Activated gamma-delta T cell treated with anti-CD3 and anti-CD28 coated beads, Interleukin-2, amount 50 U/mL, for 16 hours (primary cell): Measurements from ENCODE around the gene PRAMEF1.
"Not testable (repeated sequence)": the region's sequence is repeated elsewhere in the genome, so short reads cannot be mapped to it uniquely, and the experiment has no call there.

Experiments used
- DNase-seq: peaks from one replicate; pipeline ENCODE4 v3.0.0-alpha.2; 2020; ENCODE audit warnings: low read depth

Gene PRAMEF1, protein sequence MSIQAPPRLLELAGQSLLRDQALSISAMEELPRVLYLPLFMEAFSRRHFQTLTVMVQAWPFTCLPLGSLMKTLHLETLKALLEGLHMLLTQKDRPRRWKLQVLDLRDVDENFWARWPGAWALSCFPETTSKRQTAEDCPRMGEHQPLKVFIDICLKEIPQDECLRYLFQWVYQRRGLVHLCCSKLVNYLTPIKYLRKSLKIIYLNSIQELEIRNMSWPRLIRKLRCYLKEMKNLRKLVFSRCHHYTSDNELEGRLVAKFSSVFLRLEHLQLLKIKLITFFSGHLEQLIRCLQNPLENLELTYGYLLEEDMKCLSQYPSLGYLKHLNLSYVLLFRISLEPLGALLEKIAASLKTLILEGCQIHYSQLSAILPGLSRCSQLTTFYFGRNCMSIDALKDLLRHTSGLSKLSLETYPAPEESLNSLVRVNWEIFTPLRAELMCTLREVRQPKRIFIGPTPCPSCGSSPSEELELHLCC

GRCh38 chr1:12791097-12791496 is at the start of gene PRAMEF1:
Gene PRAMEF1, plus strand, starts transcription at chr1:12791397. Its CDS starts 1,831 bp downstream, at chr1:12793228.
- DNase-seq: not testable (repeated sequence)

DNA sequence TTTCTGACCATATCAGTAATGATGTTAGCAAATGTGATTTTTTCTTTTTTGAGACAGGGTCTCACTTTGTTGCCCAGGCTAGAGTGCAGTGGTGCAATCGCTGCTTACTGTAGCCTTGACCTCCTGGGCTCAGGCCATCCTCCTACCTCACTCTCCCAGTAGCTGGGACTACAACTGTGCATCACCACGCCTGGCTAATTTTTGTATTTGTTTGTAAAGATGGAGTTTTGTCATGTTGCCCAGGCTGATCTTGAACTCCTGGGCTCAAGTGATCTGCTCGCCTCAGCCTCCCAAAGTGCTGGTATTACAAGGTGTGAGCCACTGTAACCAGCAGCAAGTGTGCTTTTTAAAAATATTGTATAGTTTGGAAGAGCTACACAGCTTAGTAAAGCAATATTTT is 49.3 kb upstream of the PRAMEF1 start:
- no peak for DNase-seq

- DNase-seq: no peak
These were observed 45.8 kb upstream of the PRAMEF1 start for GRCh38 chr1:12745126-12745991.

GRCh38 chr1:12745992-12746323 is 45.2 kb upstream of the PRAMEF1 start, which contains the start of gene CFAP107:
Gene CFAP107, plus strand, starts transcription at chr1:12746200. Its CDS starts 231 bp downstream, at chr1:12746431.
- no peak for DNase-seq

GRCh38 chr1:12748778-12749355 is 42.3 kb upstream of the PRAMEF1 start:
- no peak for DNase-seq

- DNase-seq: no peak
These were observed 36.5 kb upstream of the PRAMEF1 start for GRCh38 chr1:12754738-12755137.

- DNase-seq: no peak
These were observed 34.9 kb upstream of the PRAMEF1 start for GRCh38 chr1:12756273-12756672.

- no peak for DNase-seq
These were observed 34.3 kb upstream of the PRAMEF1 start for GRCh38 chr1:12756768-12757413.

GRCh38 chr1:12757836-12758235 is 33.4 kb upstream of the PRAMEF1 start:
- DNase-seq: no peak

DNA sequence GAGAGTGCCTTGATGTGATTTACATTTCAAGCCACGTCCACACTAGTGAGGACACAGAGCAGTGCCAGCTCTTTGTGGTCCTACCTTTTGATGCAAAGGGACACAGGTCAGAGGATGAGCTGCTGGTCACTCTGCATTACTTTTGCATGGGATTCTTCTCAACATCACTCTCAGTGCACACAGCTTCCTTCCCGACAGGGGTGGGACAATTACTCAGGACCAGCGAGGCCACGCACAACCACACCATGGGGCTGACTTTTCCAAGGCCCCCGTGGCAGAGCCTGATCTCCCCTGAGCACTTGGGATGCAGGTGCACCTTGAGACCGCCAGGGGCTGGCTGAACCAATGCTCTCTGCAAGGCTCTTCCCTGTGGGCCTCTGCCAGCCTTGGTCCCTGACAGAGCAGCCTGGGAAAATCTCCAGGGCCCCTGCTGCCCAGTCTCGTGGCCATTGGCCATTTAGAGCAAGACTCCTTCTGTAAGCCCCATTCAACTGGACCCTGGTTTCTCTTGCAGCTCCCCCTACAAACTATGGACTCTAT is 30.9 kb upstream of the PRAMEF1 start:
- DNase-seq: no peak

DNA sequence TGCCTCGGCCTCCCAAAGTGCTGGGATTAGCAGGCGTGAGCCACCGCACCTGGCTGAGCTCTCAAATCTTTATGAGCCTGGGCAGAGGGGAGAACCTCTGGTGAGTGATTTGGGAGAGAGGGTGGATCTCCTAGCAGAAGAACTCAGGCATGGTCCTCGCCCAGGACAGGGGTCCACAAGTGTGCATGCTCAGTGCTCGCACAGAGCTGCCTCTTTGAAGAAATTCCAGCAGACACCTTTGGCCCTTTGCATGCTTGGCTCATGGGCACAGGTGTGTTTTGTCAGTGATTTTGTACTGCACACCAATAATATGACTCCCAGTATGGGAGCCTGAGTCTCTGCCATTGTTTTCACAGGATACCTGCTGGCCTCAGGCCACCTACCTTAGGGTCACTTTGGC is 29.4 kb upstream of the PRAMEF1 start:
- DNase-seq: no peak

- DNase-seq: no peak
These were observed 28.4 kb upstream of the PRAMEF1 start for GRCh38 chr1:12762766-12763165.

- DNase-seq: no peak
These were observed 27.7 kb upstream of the PRAMEF1 start for GRCh38 chr1:12763479-12763878.

GRCh38 chr1:12764016-12764415 is 27.2 kb upstream of the PRAMEF1 start:
- no peak for DNase-seq

DNA sequence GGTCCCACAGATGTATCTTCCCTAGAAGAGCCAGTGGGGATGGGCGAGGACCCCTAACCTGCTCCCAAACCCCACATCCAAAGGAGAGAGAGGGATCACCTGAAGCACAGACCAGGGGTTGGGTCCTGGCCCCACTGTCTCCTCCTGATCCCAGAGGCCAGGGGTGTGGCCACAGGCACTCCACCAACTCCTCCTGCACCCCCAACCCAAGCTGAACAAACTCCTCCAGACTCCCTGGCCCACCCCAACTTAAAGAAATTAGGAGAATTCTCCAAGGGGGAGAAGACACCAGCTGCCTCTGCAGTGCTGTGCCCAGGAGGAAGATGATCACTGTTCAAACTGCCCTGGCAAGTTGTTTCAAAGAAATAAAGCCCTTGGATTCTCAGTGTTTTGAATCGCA is 22.2 kb upstream of the PRAMEF1 start:
- no peak for DNase-seq

DNA sequence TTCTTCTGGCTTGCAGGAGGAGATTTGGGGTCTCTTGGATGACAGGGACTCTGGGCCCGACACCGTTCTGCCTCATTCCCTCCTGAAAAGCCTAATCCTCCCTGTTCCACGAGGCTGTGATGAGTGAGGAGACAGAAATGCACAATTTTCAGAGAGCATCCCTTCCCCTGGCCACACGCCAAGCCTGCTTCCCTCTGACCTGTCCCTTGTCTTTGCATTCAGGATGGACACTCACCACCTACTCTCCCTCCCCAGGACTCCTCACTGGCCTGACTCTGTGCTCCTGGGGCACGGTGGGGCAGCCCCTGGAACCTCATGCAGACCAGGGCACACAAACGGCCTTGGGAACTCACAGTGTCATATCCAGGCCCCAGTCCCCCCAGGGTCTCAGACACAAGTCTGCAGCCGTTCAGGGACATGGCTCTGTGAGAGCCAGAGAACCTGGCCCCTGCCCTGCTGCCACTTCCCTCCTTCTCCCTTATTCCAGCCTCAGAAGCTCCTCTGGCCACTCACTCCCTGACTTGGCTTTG is 21.2 kb upstream of the PRAMEF1 start:
- no peak for DNase-seq

DNA sequence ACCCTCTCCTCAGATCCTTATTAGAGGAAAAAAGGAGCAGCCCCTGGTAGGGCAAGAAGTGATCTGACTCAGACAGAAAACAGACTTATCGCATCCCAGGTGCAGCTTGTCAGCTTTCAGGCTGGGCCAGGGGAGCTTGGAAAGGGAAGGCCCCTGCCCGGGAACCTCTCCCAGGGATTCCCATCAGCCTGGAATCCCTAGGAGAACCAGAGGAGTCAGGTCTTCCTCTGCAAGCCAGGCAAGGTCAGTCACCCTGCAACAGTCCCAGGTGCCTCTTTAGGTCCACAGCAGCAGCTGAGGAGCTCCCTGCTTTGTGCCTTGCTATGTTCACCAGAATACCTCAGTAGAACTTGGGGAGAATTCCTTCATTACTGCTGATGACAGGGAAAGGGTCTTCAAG is 20.6 kb upstream of the PRAMEF1 start:
- no peak for DNase-seq

DNA sequence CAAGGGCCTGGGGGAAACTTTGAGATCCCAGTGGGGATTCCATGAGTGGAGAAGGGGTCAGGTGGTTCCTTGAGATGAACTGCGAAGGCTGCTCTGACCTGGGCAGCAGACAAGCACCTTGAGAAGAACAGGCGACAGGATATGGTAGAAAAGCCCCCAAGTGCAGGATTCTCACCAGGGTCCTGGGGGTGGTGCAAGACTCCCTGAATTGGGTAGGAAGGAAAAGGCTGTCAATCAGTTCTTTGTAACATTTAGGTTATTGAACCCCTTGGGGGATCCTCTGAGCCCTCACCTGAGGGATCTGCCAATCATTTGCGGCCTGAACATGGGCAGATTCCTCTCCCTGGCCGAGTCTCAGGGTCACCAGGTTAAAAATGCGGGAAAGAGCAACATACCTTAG is 20.0 kb upstream of the PRAMEF1 start:
- no peak for DNase-seq

DNA sequence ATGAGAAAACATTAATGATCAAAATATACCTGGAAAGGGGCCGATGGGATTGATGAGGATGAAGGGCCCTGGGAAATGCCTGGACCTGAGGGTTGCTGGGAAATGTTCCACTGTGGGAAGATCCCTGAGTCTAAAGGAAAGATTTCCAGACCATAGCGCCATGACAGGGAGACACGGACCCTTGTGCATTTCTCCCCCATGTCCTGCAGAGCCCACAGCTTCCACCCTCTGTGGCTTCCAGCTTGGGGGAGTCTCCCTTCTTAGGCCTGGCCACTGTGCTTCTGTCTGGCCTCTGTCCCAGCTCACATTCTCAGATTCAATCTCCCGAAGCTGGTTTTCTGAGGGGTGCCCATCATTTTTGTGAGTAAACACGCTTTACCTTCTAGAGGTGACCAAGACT is 18.7 kb upstream of the PRAMEF1 start:
- DNase-seq: no peak

DNA sequence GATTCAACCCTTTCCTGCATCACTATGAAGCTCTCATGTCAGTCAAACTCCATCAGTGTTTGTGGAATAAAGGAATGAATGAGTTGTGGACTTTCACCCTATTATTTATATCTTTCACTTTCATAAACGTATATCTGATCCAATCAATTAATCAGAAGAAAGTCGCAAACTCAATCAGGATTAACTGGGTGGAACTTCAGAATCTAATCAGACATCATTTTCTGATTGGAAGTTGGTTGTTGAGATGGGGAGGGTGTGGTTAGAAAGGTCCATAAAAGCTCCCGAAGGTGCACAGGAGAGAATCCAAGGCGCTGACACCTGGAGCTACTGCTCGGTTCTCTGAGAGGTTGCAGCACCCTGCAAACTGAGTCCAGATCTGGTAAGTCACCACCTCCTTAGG is 17.8 kb upstream of the PRAMEF1 start, which contains the start of gene PRAMEF12:
Gene PRAMEF12 (plus strand): TSS at position 301 of the 400 bp plus-strand sequence. CDS start 1,130 bp downstream, outside the sequence.
- no peak for DNase-seq

DNA sequence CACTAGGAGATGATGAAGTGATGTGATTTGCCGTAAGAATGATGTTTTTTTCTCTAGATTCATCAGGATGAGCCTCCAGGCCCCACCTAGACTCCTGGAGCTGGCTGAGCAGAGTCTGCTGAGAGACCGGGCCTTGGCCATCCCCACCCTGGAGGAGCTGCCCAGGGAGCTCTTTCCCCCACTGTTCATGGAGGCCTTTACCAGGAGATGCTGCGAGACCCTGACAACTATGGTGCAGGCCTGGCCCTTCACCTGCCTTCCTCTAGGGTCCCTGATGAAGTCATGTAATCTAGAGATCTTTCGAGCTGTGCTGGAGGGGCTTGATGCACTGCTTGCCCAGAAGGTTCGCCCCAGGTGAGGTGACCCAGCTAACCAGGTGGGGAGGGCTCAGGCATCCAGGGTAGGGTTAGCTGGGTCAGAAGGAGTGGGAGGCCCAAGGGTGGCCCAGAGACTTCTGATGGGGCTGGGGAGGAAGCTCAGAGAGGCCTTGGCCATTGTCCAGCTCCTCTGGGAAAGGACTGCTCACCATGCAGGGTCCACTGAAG is 16.3 kb upstream of the PRAMEF1 start:
- no peak for DNase-seq
